GM23338 (cell line): Measurements from ENCODE around the gene XPC. TPM values are rescaled to one million over a fixed set of nuclear protein-coding genes. Genes with fewer than 3 reads are reported as not detected.

Experiments used
- ATAC-seq: fragments of 200-7000 bp; cut with Tn5 transposase; 3 replicates; pipeline ENCODE4 v1.9.1; 2020
- DNase-seq: peaks from one replicate; pipeline ENCODE4 v3.0.0-alpha.2; 2015; ENCODE audit warnings: low spot score
- H2AFZ ChIP-seq: fragments of 200-600 bp; sonication (generic); 2 replicates; pipeline ENCODE4 v1.8.0; 2016; ENCODE audit warnings: antibody characterized with exemption, mild to moderate bottlenecking, moderate library complexity
- H3F3A ChIP-seq: fragments of 200-600 bp; sonication (generic); replicated peaks from 2 replicates; pipeline ENCODE4 v1.8.0; 2017; ENCODE audit warnings: antibody characterized with exemption, mixed run types, low read depth
- H3K27ac ChIP-seq: fragments of 200-600 bp; sonication (generic); 2 replicates; pipeline ENCODE4 v1.6.1; 2016; ENCODE audit warnings: low read depth
- H3K27me3 ChIP-seq: fragments of 200-600 bp; sonication (generic); 2 replicates; pipeline ENCODE4 v1.8.0; 2016; ENCODE audit warnings: mild to moderate bottlenecking, mixed run types, moderate library complexity; ENCODE audit not compliant: insufficient read depth
- H3K36me3 ChIP-seq: fragments of 200-600 bp; sonication (generic); 2 replicates; pipeline ENCODE4 v1.8.0; 2016; ENCODE audit warnings: mild to moderate bottlenecking; ENCODE audit not compliant: insufficient read depth
- H3K4me1 ChIP-seq: fragments of 200-600 bp; sonication (generic); 2 replicates; pipeline ENCODE4 v1.8.0; 2016; ENCODE audit warnings: mild to moderate bottlenecking, moderate library complexity; ENCODE audit not compliant: insufficient read depth
- H3K4me2 ChIP-seq: fragments of 200-600 bp; sonication (generic); 2 replicates; pipeline ENCODE4 v1.7.1; 2017; ENCODE audit warnings: mixed run types
- H3K4me3 ChIP-seq: fragments of 200-600 bp; sonication (generic); 2 replicates; pipeline ENCODE4 v1.6.1; 2016; ENCODE audit warnings: mixed run types
- H3K79me2 ChIP-seq: fragments of 200-600 bp; sonication (generic); replicated peaks from 2 replicates; pipeline ENCODE4 v1.8.0; 2017; ENCODE audit warnings: mild to moderate bottlenecking; ENCODE audit not compliant: insufficient read depth
- H3K9me2 ChIP-seq: fragments of 200-600 bp; sonication (generic); 2 replicates; pipeline ENCODE4 v1.8.0; 2017; ENCODE audit not compliant: insufficient read depth
- H4K20me1 ChIP-seq: fragments of 200-600 bp; sonication (generic); replicated peaks from 2 replicates; pipeline ENCODE4 v1.8.0; 2017; ENCODE audit warnings: mild to moderate bottlenecking; ENCODE audit not compliant: insufficient read depth
- H3K27ac Mint-ChIP-seq: 2 replicates; pipeline ENCODE4 v1.8.0; 2020; ENCODE audit warnings: inconsistent platforms, mild to moderate bottlenecking, moderate library complexity, mixed read lengths
- H3K27me3 Mint-ChIP-seq: 3 replicates; pipeline ENCODE4 v1.8.0; 2022; ENCODE audit warnings: low read depth, mild to moderate bottlenecking, moderate library complexity, mixed read lengths, inconsistent platforms; ENCODE audit not compliant: insufficient read depth, poor library complexity
- H3K36me3 Mint-ChIP-seq: 3 replicates; pipeline ENCODE4 v1.8.0; 2021; ENCODE audit warnings: low read depth, mild to moderate bottlenecking, inconsistent platforms, moderate library complexity, mixed read lengths
- H3K4me1 Mint-ChIP-seq: 3 replicates; pipeline ENCODE4 v1.8.0; 2020; ENCODE audit warnings: mild to moderate bottlenecking, inconsistent platforms, mixed read lengths
- H3K4me3 Mint-ChIP-seq: 3 replicates; pipeline ENCODE4 v1.8.0; 2021; ENCODE audit warnings: moderate library complexity, mild to moderate bottlenecking, inconsistent platforms, mixed read lengths
- H3K9me3 Mint-ChIP-seq: 3 replicates; pipeline ENCODE4 v1.8.0; 2020; ENCODE audit warnings: moderate library complexity, mild to moderate bottlenecking, inconsistent platforms, mixed read lengths
- CREB1 ChIP-seq: fragments of 250-450 bp; sonication (Bioruptor Pico); IDR thresholded peaks from 2 replicates; pipeline ENCODE4 v1.5.0; 2020; ENCODE audit warnings: low read depth, mild to moderate bottlenecking, moderate library complexity
- CTCF ChIP-seq, 2 experiments: fragments of 200-600 bp in 1 of 2; sonication (generic) in 1 of 2; conservative IDR thresholded peaks; 2 replicates each; pipeline versions ENCODE4 v1.5.1 to v1.6.1; 2016 to 2017; ENCODE audit warnings: antibody characterized with exemption in 2 of 2, low read depth in 2 of 2, mild to moderate bottlenecking in 2 of 2, moderate library complexity in 1 of 2
- EZH2phosphoT487 ChIP-seq: fragments of 200-600 bp; sonication (generic); IDR thresholded peaks from one replicate; pipeline ENCODE4 v1.8.1; 2018; ENCODE audit warnings: antibody characterized with exemption; ENCODE audit not compliant: unreplicated experiment
- JUNB ChIP-seq: IDR thresholded peaks from one replicate; pipeline ENCODE4 v1.6.1; 2016; ENCODE audit warnings: antibody characterized with exemption; ENCODE audit not compliant: unreplicated experiment
- POLR2AphosphoS5 ChIP-seq: IDR thresholded peaks from 2 replicates; pipeline ENCODE4 v1.6.1; 2016; ENCODE audit warnings: antibody characterized with exemption, low read depth
- REST ChIP-seq: IDR thresholded peaks from one replicate; pipeline ENCODE4 v1.6.1; 2018; ENCODE audit warnings: antibody characterized with exemption; ENCODE audit not compliant: unreplicated experiment
- STAT1 ChIP-seq: IDR thresholded peaks from one replicate; pipeline ENCODE4 v1.6.1; 2016; ENCODE audit warnings: antibody characterized with exemption; ENCODE audit not compliant: unreplicated experiment
- ZNF114 ChIP-seq: fragments of 250-450 bp; sonication (Bioruptor Pico); IDR thresholded peaks from 2 replicates; pipeline ENCODE4 v1.5.0; 2020; ENCODE audit warnings: mild to moderate bottlenecking, moderate library complexity
- ZNF331 ChIP-seq: fragments of 250-450 bp; sonication (Bioruptor Pico); IDR thresholded peaks from 2 replicates; pipeline ENCODE4 v1.5.0; 2020; ENCODE audit warnings: low read depth, mild to moderate bottlenecking, moderate library complexity
- polyA plus RNA-seq: library from polyadenylated mRNA; unstranded; fragments of >200 nt; fragmentation: Nextera tagmentation; extraction: Ambion mirVana; gene quantifications from 2 replicates; pipeline ENCODE4 v1.2.1, GENCODE V29; 2016
- total RNA-seq: library from RNA; depleted of rRNA; stranded (reverse); fragments of >200 nt; shearing (Covaris generic); gene quantifications from 2 replicates; pipeline ENCODE4 v1.2.3, GENCODE V29; 2014
- TF ChIP-seq, protein P1 (sequence below): fragments of 250-450 bp; sonication (Bioruptor Pico); IDR thresholded peaks from 2 replicates; pipeline ENCODE4 v1.5.0; 2020; ENCODE audit warnings: mild to moderate bottlenecking, moderate library complexity

The XPC gene
- total and polyA plus RNA-seq, 2 experiments from 2014 or later: 34.9 to 41.5 TPM

DNA sequence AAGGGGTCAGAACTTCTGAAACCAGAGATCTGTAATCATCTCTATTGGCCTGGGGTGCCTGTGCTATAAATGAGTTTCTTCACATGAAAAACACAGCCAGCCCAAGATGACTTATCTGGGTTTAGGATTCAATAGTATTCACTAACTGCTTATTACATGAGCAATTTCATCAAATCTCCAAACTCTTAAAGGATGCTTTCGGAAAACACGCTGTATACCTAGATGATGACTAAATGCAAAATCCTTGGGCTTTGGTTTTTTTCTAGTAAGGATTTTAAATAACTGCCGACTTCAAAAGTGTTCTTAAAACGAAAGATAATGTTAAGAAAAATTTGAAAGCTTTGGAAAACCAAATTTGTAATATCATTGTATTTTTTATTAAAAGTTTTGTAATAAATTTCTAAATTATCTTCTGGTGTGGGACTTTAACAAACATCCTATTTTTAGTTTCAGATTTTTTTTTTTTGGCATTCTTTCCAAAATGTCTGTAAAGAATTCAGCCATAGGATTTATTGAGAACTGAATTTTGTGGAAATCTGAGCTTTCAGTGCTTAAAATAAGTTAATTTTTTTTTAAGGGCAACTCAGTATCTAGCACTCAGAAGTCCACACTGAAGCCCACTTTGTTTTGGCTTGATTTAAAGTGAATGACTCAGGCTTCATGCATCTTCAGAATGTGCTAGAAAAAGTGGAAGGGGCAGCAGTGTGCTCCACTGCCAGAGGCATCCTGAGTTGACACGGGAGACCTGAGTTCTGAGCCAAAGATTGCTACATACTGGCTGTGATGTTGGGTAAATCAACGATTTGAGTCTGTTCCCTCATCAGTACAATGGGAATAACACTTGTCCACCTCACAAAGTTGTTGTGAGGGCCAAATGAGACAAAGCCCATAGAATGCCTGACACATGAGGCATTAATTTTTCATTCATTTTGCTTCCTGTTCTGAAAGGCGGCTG, 34.9 kb downstream of the XPC start (continued):
- TF ChIP-seq REST (no peak), EZH2phosphoT487 (no peak), POLR2AphosphoS5 (no peak), ZNF331 (CRISPR knock-in tag) (no peak), CREB1 (CRISPR knock-in tag) (no peak)

DNA sequence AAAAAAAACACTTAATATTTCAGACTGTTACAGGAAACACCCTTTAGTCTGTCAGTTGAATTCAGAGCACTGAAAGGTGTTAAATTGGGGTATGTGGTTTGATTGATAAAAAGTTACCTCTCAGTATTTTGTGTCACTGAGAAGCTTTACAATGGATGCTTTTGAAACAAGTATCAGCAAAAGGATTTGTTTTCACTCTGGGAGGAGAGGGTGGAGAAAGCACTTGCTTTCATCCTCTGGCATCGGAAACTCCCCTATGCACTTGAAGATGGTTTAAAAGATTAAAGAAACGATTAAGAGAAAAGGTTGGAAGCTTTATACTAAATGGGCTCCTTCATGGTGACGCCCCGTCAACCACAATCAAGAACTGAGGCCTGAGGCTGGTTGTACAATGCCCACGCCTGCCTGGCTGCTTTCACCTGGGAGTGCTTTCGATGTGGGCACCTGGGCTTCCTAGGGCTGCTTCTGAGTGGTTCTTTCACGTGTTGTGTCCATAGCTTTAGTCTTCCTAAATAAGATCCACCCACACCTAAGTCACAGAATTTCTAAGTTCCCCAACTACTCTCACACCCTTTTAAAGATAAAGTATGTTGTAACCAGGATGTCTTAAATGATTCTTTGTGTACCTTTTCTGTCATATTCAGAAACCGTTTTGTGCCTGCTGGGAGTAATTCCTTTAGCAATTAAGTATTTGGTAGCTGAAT, 35.7 kb downstream of the XPC start:
- H3K27ac ChIP-seq: peak overlapping the region; percentile 29; the same call in 1 of the 2 replicates
- peaks cover 47% of the 10 kb centered on the region for H3K36me3 Mint-ChIP-seq
- TF ChIP-seq POLR2AphosphoS5 (no peak), STAT1 (no peak), CREB1 (CRISPR knock-in tag) (no peak), CTCF (conservative IDR thresholded peaks at IDR 0.05; ENCODE audit: low read depth in 2 of 2) (no peak), EZH2phosphoT487 (no peak), JUNB (no peak), ZNF114 (CRISPR knock-in tag) (no peak)
- TF ChIP-seq, protein P1, sequence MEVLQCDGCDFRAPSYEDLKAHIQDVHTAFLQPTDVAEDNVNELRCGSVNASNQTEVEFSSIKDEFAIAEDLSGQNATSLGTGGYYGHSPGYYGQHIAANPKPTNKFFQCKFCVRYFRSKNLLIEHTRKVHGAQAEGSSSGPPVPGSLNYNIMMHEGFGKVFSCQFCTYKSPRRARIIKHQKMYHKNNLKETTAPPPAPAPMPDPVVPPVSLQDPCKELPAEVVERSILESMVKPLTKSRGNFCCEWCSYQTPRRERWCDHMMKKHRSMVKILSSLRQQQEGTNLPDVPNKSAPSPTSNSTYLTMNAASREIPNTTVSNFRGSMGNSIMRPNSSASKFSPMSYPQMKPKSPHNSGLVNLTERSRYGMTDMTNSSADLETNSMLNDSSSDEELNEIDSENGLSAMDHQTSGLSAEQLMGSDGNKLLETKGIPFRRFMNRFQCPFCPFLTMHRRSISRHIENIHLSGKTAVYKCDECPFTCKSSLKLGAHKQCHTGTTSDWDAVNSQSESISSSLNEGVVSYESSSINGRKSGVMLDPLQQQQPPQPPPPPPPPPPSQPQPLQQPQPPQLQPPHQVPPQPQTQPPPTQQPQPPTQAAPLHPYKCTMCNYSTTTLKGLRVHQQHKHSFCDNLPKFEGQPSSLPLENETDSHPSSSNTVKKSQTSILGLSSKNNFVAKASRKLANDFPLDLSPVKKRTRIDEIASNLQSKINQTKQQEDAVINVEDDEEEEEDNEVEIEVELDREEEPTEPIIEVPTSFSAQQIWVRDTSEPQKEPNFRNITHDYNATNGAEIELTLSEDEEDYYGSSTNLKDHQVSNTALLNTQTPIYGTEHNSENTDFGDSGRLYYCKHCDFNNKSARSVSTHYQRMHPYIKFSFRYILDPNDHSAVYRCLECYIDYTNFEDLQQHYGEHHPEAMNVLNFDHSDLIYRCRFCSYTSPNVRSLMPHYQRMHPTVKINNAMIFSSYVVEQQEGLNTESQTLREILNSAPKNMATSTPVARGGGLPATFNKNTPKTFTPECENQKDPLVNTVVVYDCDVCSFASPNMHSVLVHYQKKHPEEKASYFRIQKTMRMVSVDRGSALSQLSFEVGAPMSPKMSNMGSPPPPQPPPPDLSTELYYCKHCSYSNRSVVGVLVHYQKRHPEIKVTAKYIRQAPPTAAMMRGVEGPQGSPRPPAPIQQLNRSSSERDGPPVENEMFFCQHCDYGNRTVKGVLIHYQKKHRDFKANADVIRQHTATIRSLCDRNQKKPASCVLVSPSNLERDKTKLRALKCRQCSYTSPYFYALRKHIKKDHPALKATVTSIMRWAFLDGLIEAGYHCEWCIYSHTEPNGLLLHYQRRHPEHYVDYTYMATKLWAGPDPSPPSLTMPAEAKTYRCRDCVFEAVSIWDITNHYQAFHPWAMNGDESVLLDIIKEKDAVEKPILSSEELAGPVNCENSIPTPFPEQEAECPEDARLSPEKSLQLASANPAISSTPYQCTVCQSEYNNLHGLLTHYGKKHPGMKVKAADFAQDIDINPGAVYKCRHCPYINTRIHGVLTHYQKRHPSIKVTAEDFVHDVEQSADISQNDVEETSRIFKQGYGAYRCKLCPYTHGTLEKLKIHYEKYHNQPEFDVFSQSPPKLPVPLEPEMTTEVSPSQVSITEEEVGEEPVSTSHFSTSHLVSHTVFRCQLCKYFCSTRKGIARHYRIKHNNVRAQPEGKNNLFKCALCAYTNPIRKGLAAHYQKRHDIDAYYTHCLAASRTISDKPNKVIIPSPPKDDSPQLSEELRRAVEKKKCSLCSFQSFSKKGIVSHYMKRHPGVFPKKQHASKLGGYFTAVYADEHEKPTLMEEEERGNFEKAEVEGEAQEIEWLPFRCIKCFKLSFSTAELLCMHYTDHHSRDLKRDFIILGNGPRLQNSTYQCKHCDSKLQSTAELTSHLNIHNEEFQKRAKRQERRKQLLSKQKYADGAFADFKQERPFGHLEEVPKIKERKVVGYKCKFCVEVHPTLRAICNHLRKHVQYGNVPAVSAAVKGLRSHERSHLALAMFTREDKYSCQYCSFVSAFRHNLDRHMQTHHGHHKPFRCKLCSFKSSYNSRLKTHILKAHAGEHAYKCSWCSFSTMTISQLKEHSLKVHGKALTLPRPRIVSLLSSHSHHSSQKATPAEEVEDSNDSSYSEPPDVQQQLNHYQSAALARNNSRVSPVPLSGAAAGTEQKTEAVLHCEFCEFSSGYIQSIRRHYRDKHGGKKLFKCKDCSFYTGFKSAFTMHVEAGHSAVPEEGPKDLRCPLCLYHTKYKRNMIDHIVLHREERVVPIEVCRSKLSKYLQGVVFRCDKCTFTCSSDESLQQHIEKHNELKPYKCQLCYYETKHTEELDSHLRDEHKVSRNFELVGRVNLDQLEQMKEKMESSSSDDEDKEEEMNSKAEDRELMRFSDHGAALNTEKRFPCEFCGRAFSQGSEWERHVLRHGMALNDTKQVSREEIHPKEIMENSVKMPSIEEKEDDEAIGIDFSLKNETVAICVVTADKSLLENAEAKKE (CRISPR knock-in tag): no peak

More for the DNA sequence above, 35.7 kb downstream of the XPC start:
- peaks cover 4% of the 10 kb centered on the region; the same call in 1 of the 2 replicates for H3K4me1 ChIP-seq
- H3K36me3 ChIP-seq: no peaks in the 10 kb centered on the region; the same call in 1 of the 2 replicates
- no peak overlapping the region for H3K27ac Mint-ChIP-seq
- ATAC-seq (no peak), DNase-seq (no peak)
- no peaks in the 10 kb centered on the region for H3K79me2 ChIP-seq
- H3K9me3 Mint-ChIP-seq: no peaks in the 10 kb centered on the region
- H3K9me2 ChIP-seq: no peaks in the 10 kb centered on the region
- no peaks in the 10 kb centered on the region for H3K27me3 ChIP-seq
- no peaks in the 10 kb centered on the region for H4K20me1 ChIP-seq
- no peak overlapping the region for H3K4me2 ChIP-seq
- H3K4me3 ChIP-seq: no peak overlapping the region
- H3K4me3 Mint-ChIP-seq: no peak overlapping the region
- no peaks in the 10 kb centered on the region for H3F3A ChIP-seq
- peaks cover 9% of the 10 kb centered on the region for H3K27me3 Mint-ChIP-seq
- H3K4me1 Mint-ChIP-seq: peaks cover 20% of the 10 kb centered on the region
- no peak overlapping the region for H2AFZ ChIP-seq
